B cell (primary cell): Measurements from ENCODE around the gene SURF2. TPM values are rescaled to one million over a fixed set of nuclear protein-coding genes. Genes with fewer than 3 reads are reported as not detected.
A peak's percentile ranks its signal among the peaks of the same experiment; 100 is the strongest.

Experiments
- ATAC-seq: fragments of 200-7000 bp; cut with Tn5 transposase; one replicate; pipeline ENCODE4 v1.10.0; 2021; ENCODE audit warnings: low read depth, mild to moderate bottlenecking, moderate number of reproducible peaks, moderate library complexity
- CTCF ChIA-PET: fragments of 350-600 bp; sonication (Branson Sonifier 250); formaldehyde crosslinking; loops from one replicate; lab custom pipeline; 2021; ENCODE audit warnings: antibody characterized with exemption, inconsistent platforms; lab: Charles Lee
- POLR2A ChIA-PET: fragments of 350-600 bp; sonication (Branson Sonifier 250); formaldehyde crosslinking; loops from one replicate; lab custom pipeline; 2021; ENCODE audit warnings: antibody characterized with exemption; lab: Charles Lee
- DNase-seq: peaks from one replicate; pipeline ENCODE4 v3.0.0; 2013
- H2AFZ ChIP-seq: 2 replicates; pipeline ENCODE4 v1.6.1; 2012; ENCODE audit warnings: mild to moderate bottlenecking, low read depth, low read length; ENCODE audit not compliant: insufficient read depth, poor library complexity, severe bottlenecking
- H3K27ac ChIP-seq, 2 donors: 1 replicate in 1 of 2; 2 replicates in 1 of 2; pipeline ENCODE4 v1.5.1; 2012 to 2013; ENCODE audit warnings: low read length in 2 of 2, mild to moderate bottlenecking in 2 of 2, moderate library complexity in 1 of 2
- H3K27me3 ChIP-seq, 4 experiments: fragments of 200-600 bp in 1 of 4; sonication (generic) in 1 of 4; replicated peaks in 1 of 4; 1 replicate in 2 of 4; 2 replicates in 2 of 4; pipeline versions ENCODE4 v1.6.1 to v1.7.0; 2013 to 2016; ENCODE audit warnings: low read length in 3 of 4, mild to moderate bottlenecking in 2 of 4, mixed read lengths in 1 of 4, moderate library complexity in 1 of 4; ENCODE audit not compliant: insufficient read depth in 4 of 4, control insufficient read depth in 3 of 4; ENCODE audit errors: control extremely low read depth in 1 of 4
- H3K36me3 ChIP-seq, 2 experiments: replicated peaks in 1 of 2; 1 replicate in 1 of 2; 2 replicates in 1 of 2; pipeline versions ENCODE4 v1.6.1 to v1.7.1; 2013; ENCODE audit warnings: low read length in 1 of 2; ENCODE audit not compliant: insufficient read depth in 2 of 2, control insufficient read depth in 1 of 2; ENCODE audit errors: control extremely low read depth in 1 of 2, extremely low read depth in 1 of 2
- H3K4me1 ChIP-seq, 2 donors: fragments of 200-600 bp in 1 of 2; sonication (generic) in 1 of 2; 1 replicate in 1 of 2; 2 replicates in 1 of 2; pipeline versions ENCODE4 v1.5.1 to v1.6.1; 2013 to 2017; ENCODE audit warnings: low read length in 2 of 2; ENCODE audit not compliant: control insufficient read depth in 2 of 2, insufficient read depth in 2 of 2
- H3K4me2 ChIP-seq: replicated peaks from 2 replicates; pipeline ENCODE3; 2012; ENCODE audit warnings: mild to moderate bottlenecking, low read depth, low read length; ENCODE audit not compliant: poor library complexity, severe bottlenecking
- H3K4me3 ChIP-seq, 5 experiments: fragments of 200-600 bp in 1 of 5; sonication (generic) in 1 of 5; 1 replicate in 3 of 5; 2 replicates in 2 of 5; pipeline versions ENCODE4 v1.5.1 to v1.7.0; 2011 to 2016; ENCODE audit warnings: low read length in 4 of 5, mild to moderate bottlenecking in 4 of 5, low read depth in 2 of 5, control low read depth in 1 of 5, moderate library complexity in 1 of 5; ENCODE audit not compliant: insufficient read depth in 1 of 5; ENCODE audit errors: control extremely low read depth in 1 of 5, extremely low read depth in 1 of 5
- H3K79me2 ChIP-seq: fragments of 200-600 bp; sonication (generic); one replicate; pipeline ENCODE4 v1.6.0; 2016; ENCODE audit warnings: low read length; ENCODE audit not compliant: control insufficient read depth, insufficient read depth
- H3K9ac ChIP-seq: fragments of 200-600 bp; sonication (generic); 2 replicates; pipeline ENCODE4 v1.6.1; 2017; ENCODE audit warnings: mild to moderate bottlenecking, low read length, moderate library complexity
- H3K9me3 ChIP-seq, 3 donors: one replicate each; pipeline versions ENCODE4 v1.6.1 to v1.7.1; 2013; ENCODE audit warnings: low read length in 2 of 3; ENCODE audit not compliant: control insufficient read depth in 2 of 3, insufficient read depth in 1 of 3; ENCODE audit errors: control extremely low read depth in 1 of 3
- H4K20me1 ChIP-seq: 2 replicates; pipeline ENCODE4 v1.6.0; 2012; ENCODE audit warnings: mild to moderate bottlenecking, low read length; ENCODE audit not compliant: insufficient read depth, control insufficient read depth, poor library complexity, severe bottlenecking
- H3K27ac Mint-ChIP-seq: one replicate; pipeline ENCODE4 v1.8.0; 2021; ENCODE audit warnings: mixed read lengths
- H3K27me3 Mint-ChIP-seq: one replicate; pipeline ENCODE4 v1.8.0; 2021; ENCODE audit warnings: mixed read lengths
- H3K4me1 Mint-ChIP-seq: one replicate; pipeline ENCODE4 v1.8.0; 2021; ENCODE audit warnings: mixed read lengths
- H3K4me3 Mint-ChIP-seq: one replicate; pipeline ENCODE4 v1.8.0; 2021; ENCODE audit warnings: mixed read lengths
- H3K9me3 Mint-ChIP-seq: one replicate; pipeline ENCODE4 v1.8.0; 2022; ENCODE audit warnings: mixed read lengths; ENCODE audit not compliant: insufficient read depth
- CTCF ChIP-seq: fragments of 200-600 bp; IDR thresholded peaks from one replicate; pipeline ENCODE4 v1.8.0; 2022; ENCODE audit warnings: antibody characterized with exemption, mild to moderate bottlenecking
- EZH2 ChIP-seq: IDR thresholded peaks from 2 replicates; pipeline ENCODE4 v1.6.1; 2012; ENCODE audit warnings: borderline replicate concordance, low read depth, mild to moderate bottlenecking, moderate library complexity, low read length; ENCODE audit not compliant: insufficient read depth, poor library complexity, severe bottlenecking
- WGBS: methylation state at CpG from one replicate; pipeline ENCODE4 v1.1.5; 2013; ENCODE audit warnings: missing lambda C conversion rate; ENCODE audit not compliant: insufficient coverage; 5-methylcytosine and 5-hydroxymethylcytosine counted together
- intact Hi-C: fragments of 100-400 bp; cut with micrococcal nuclease; formaldehyde crosslinking; loops from one replicate; pipeline ENCODE4 v1.10.0; 2022
- polyA plus RNA-seq: library from polyadenylated mRNA; depleted of rRNA; stranded (reverse); fragments of >200 nt; gene quantifications from 2 replicates; pipeline ENCODE4 v1.2.3, GENCODE V29; 2012
- total RNA-seq, 2 donors: library from RNA; stranded (reverse); fragments of 120-200 nt in 1 of 2; gene quantifications; 1 replicate in 1 of 2; 2 replicates in 1 of 2; pipeline versions ENCODE4 v1.2.3 to v1.2.4, GENCODE V29; 2013 to 2022

Gene SURF2
- total and polyA plus RNA-seq, 2 donors (not counting 1 experiment from before 2014, with no cell fraction given) = 17.1 to 17.3 TPM

GRCh38 chr9:133339641-133340040 lies 16.7 kb upstream of the SURF2 start:
- H3K4me3 ChIP-seq = no peak overlapping the region
- no peak for DNase-seq
- Mint-ChIP-seq H3K27ac (peak overlapping the region; percentile 85), H3K9me3 (no peaks in the 10 kb centered on the region), H3K27me3 (no peaks in the 10 kb centered on the region), H3K4me3 (peak overlapping the region; percentile 57), H3K4me1 (peaks cover 59% of the 10 kb centered on the region)
- POLR2A ChIA-PET = interaction anchor here (1.3 kb wide), 1 partner anchor 9 kb away, joined by 5 read pairs; the partner anchor contains the start of genes MED22 and RPL7A
- CTCF ChIA-PET = interaction anchor here (1.8 kb wide), 1 partner anchor 14 kb away, joined by 5 read pairs; no protein-coding TSS in a partner anchor
- no peaks in the 10 kb centered on the region for H3K27me3 ChIP-seq
- peak overlapping the region; percentile 67 for H3K4me2 ChIP-seq
- 100% methylated on average over 5 of the region's 5 CpGs for WGBS
- TF ChIP-seq EZH2 (no peak), CTCF (no peak)
- peaks cover 9% of the 10 kb centered on the region for H4K20me1 ChIP-seq
- peaks cover 0 to 13% (median 3%) of the 10 kb centered on the region in 3 donors for H3K9me3 ChIP-seq
- peak overlapping the region; percentile 75 for H3K27ac ChIP-seq
- no peak for ATAC-seq
- no peak overlapping the region for H3K9ac ChIP-seq
- peaks cover 37 to 63% of the 10 kb centered on the region in 2 donors for H3K4me1 ChIP-seq
- peaks cover 29% of the 10 kb centered on the region for H3K79me2 ChIP-seq
- no peak overlapping the region for H2AFZ ChIP-seq
- intact Hi-C loops = no loop called here
- peaks cover 0 to 48% of the 10 kb centered on the region in 2 experiments for H3K36me3 ChIP-seq

- peak overlapping the region; percentile 70 for H3K4me3 Mint-ChIP-seq
- H3K4me1 ChIP-seq = peaks cover 31 to 57% of the 10 kb centered on the region in 2 donors
Measured at GRCh38 chr9:133340256-133340655, 16.1 kb upstream of the SURF2 start.

More at GRCh38 chr9:133340256-133340655, 16.1 kb upstream of the SURF2 start:
- no peaks in the 10 kb centered on the region for H3K27me3 Mint-ChIP-seq
- Histone ChIP-seq H3K9ac (peak overlapping the region; percentile 28), H3K27me3 (no peaks in the 10 kb centered on the region), H3K27ac (peak overlapping the region; percentile 75), H3K36me3 (peaks cover 0 to 52% of the 10 kb centered on the region in 2 experiments), H3K79me2 (peaks cover 26% of the 10 kb centered on the region), H3K4me2 (peak overlapping the region; percentile 67), H2AFZ (peak overlapping the region; percentile 37), H4K20me1 (peaks cover 3% of the 10 kb centered on the region), H3K9me3 (peaks cover 0 to 13% (median 3%) of the 10 kb centered on the region in 3 donors), H3K4me3 (peak overlapping the region in 1 of 5 experiments; percentile 14)
- DNase-seq = peak; percentile 59
- WGBS = no CpG with 5 or more reads among the region's 3 CpGs
- intact Hi-C loops = no loop called here
- H3K4me1 Mint-ChIP-seq = peaks cover 56% of the 10 kb centered on the region
- no peaks in the 10 kb centered on the region for H3K9me3 Mint-ChIP-seq
- peak overlapping the region; percentile 86 for H3K27ac Mint-ChIP-seq
- TF ChIP-seq CTCF (no peak), EZH2 (no peak)
- POLR2A ChIA-PET = interaction anchor here (1.3 kb wide), 1 partner anchor 8 kb away, joined by 5 read pairs; the partner anchor contains the start of genes MED22 and RPL7A
- CTCF ChIA-PET = interaction anchor here (1.8 kb wide), 1 partner anchor 14 kb away, joined by 5 read pairs; no protein-coding TSS in a partner anchor
- no peak for ATAC-seq
